HL-60 (cell line): Measurements from ENCODE around the gene GOLT1A.

Source experiments
- DNase-seq, 2 experiments: peaks; one replicate each; pipeline ENCODE4 v3.0.0-alpha.2; 2010 to 2020; ENCODE audit warnings: low read depth in 1 of 2, low spot score in 1 of 2
- H3K27ac ChIP-seq: fragments of 250-450 bp; sonication (Bioruptor Pico); replicated peaks from 2 replicates; pipeline ENCODE4 v1.5.1; 2020; ENCODE audit warnings: mild to moderate bottlenecking, moderate library complexity
- H3K27me3 ChIP-seq: fragments of 250-450 bp; sonication (Bioruptor Pico); 2 replicates; pipeline ENCODE4 v1.5.1; 2021; ENCODE audit warnings: mild to moderate bottlenecking, moderate library complexity; ENCODE audit not compliant: insufficient read depth, poor library complexity, severe bottlenecking
- H3K4me3 ChIP-seq: replicated peaks from 2 replicates; pipeline ENCODE4 v1.5.1; 2011; ENCODE audit warnings: mild to moderate bottlenecking, control low read depth, low read length; ENCODE audit not compliant: insufficient read depth
- GABPA ChIP-seq: IDR thresholded peaks from 2 replicates; pipeline ENCODE4 v1.6.1; 2012; ENCODE audit warnings: low read depth
- POLR2AphosphoS5 ChIP-seq: IDR thresholded peaks from 2 replicates; pipeline ENCODE4 v1.6.1; 2012; ENCODE audit warnings: low read depth
- SPI1 ChIP-seq: IDR thresholded peaks from 2 replicates; pipeline ENCODE4 v1.6.1; 2012; ENCODE audit warnings: low read depth, mild to moderate bottlenecking, borderline replicate concordance
- TF ChIP-seq, protein P1 (sequence below): IDR thresholded peaks from 2 replicates; pipeline ENCODE4 v1.6.1; 2012; ENCODE audit warnings: low read depth; ENCODE audit not compliant: insufficient replicate concordance
- TF ChIP-seq, protein P2 (sequence below): IDR thresholded peaks from one replicate; pipeline ENCODE4 v1.5.1; 2011; ENCODE audit warnings: low read length, control low read depth, inconsistent platforms; ENCODE audit not compliant: insufficient read depth

GOLT1A gene

DNA sequence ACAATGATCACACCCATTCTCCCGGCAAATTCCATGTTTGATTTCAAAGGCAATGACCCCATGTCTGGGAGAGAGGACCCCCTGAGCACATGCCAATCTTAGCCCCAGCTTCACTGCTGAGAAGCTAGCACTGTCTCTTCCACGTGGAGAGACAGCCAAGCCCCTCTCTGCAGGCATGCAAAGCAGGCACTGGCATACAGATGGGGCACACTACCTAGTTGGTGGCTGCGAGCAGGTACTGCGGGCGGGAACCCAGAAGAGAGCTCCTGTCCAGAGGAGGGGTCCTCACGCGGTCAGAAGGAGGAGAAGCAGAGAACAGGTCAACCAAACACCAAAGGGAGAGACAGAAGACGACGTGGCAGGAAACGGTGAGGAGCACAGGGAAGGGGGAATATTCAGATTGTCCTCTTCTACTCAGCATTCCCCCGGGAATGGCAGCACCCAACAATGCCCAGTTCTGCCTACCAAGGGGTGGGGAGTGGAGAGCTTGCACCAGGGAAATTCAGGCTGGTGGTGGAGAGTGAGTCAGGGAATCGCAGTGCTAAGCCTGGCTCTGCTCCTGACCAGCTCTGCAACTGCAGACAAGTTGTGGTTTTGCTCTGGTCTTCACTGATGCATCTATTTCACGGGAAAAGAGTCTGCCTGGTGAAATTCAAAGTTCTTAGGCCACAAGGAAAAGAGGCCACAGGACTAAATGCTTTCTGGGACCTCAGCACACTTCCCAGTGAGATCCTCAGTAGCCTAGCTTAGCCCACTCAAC is 48.1 kb upstream of the GOLT1A start:
- no peak for DNase-seq
- Histone ChIP-seq H3K4me3 (no peak overlapping the region), H3K27ac (no peak overlapping the region), H3K27me3 (no peaks in the 10 kb centered on the region)
- TF ChIP-seq GABPA, result no peak
- TF ChIP-seq, protein P1, sequence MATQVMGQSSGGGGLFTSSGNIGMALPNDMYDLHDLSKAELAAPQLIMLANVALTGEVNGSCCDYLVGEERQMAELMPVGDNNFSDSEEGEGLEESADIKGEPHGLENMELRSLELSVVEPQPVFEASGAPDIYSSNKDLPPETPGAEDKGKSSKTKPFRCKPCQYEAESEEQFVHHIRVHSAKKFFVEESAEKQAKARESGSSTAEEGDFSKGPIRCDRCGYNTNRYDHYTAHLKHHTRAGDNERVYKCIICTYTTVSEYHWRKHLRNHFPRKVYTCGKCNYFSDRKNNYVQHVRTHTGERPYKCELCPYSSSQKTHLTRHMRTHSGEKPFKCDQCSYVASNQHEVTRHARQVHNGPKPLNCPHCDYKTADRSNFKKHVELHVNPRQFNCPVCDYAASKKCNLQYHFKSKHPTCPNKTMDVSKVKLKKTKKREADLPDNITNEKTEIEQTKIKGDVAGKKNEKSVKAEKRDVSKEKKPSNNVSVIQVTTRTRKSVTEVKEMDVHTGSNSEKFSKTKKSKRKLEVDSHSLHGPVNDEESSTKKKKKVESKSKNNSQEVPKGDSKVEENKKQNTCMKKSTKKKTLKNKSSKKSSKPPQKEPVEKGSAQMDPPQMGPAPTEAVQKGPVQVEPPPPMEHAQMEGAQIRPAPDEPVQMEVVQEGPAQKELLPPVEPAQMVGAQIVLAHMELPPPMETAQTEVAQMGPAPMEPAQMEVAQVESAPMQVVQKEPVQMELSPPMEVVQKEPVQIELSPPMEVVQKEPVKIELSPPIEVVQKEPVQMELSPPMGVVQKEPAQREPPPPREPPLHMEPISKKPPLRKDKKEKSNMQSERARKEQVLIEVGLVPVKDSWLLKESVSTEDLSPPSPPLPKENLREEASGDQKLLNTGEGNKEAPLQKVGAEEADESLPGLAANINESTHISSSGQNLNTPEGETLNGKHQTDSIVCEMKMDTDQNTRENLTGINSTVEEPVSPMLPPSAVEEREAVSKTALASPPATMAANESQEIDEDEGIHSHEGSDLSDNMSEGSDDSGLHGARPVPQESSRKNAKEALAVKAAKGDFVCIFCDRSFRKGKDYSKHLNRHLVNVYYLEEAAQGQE, result no peak
- TF ChIP-seq SPI1, result no peak
- TF ChIP-seq, protein P2, sequence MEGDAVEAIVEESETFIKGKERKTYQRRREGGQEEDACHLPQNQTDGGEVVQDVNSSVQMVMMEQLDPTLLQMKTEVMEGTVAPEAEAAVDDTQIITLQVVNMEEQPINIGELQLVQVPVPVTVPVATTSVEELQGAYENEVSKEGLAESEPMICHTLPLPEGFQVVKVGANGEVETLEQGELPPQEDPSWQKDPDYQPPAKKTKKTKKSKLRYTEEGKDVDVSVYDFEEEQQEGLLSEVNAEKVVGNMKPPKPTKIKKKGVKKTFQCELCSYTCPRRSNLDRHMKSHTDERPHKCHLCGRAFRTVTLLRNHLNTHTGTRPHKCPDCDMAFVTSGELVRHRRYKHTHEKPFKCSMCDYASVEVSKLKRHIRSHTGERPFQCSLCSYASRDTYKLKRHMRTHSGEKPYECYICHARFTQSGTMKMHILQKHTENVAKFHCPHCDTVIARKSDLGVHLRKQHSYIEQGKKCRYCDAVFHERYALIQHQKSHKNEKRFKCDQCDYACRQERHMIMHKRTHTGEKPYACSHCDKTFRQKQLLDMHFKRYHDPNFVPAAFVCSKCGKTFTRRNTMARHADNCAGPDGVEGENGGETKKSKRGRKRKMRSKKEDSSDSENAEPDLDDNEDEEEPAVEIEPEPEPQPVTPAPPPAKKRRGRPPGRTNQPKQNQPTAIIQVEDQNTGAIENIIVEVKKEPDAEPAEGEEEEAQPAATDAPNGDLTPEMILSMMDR, result no peak
- no peak for TF ChIP-seq POLR2AphosphoS5

DNA sequence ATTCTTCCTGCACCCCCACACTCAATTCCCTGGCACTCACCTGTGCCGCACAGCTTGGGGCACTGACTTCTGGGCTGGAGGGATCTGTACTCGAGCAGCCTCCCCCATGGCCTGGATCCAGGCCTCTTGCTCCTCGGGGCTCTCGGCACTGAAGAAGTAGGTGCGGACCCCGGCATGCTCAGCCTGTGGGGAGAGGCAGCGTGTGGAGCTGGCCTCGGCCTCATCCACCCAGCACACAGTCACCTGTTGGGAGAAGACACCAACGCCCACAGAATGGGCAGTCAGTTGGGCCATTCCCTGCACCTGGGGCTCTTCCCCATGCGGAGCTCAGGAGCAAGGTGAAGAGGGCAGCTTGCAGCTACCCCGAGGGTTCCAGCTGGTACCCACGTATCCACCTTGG is 47.5 kb upstream of the GOLT1A start:
- Histone ChIP-seq H3K4me3 (no peak overlapping the region), H3K27ac (no peak overlapping the region), H3K27me3 (no peaks in the 10 kb centered on the region)
- no peak for TF ChIP-seq SPI1
- TF ChIP-seq GABPA, result no peak
- TF ChIP-seq, protein P1, result no peak
- TF ChIP-seq POLR2AphosphoS5, result no peak
- TF ChIP-seq, protein P2, result no peak
- no peak for DNase-seq

DNA sequence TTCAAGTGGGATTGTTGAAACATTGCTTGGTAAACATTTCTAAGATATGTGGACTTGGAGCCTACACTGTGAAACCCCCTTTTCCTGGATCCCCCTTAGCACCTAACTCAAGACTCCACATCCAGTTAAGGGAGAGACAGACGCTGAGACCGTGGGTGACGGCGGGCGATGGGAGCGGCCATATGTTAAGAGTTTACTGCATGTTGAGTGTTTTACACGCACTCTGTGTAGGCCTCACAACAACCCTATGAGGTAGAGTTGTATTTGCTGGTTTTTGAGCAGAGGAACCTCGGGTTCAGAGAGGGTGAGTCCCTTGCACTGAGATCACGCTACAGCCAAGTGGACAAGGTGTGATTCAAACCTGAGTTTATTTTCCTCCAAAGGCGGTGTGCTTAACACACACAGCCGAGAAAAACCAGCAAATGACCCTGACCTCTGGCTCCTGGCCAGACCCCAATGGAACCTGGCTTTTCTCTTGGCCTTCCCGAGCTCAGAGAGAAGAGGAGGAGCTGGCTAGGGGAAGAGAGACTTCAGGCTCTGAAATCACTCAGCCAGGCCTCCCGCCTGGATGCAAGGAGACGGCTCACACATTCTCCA is 46.9 kb upstream of the GOLT1A start:
- TF ChIP-seq, protein P1, result no peak
- TF ChIP-seq, protein P2, result no peak
- TF ChIP-seq POLR2AphosphoS5 (no peak), GABPA (no peak), SPI1 (no peak)
- no peak overlapping the region for H3K27ac ChIP-seq

More for the DNA sequence above, 46.9 kb upstream of the GOLT1A start:
- H3K27me3 ChIP-seq, result no peaks in the 10 kb centered on the region
- no peak overlapping the region for H3K4me3 ChIP-seq
- DNase-seq, result no peak
